HG03571 (cell line): Measurements from ENCODE around the gene NBDY.
A peak's percentile ranks its signal among the peaks of the same experiment; 100 is the strongest.
"Not testable (repeated sequence)": the region's sequence is repeated elsewhere in the genome, so short reads cannot be mapped to it uniquely, and the experiment has no call there.

Experiments
- ATAC-seq: cut with Tn5 transposase; IDR thresholded peaks from one replicate; pipeline ENCODE4 v1.9.1; 2021; ENCODE audit not compliant: unreplicated experiment

NBDY gene

GRCh38 chrX:56729152-56729850 is at the start of gene NBDY:
Gene NBDY, plus strand, starts transcription at chrX:56729243. Its CDS starts 111 bp downstream, at chrX:56729354.
- ATAC-seq = peak; percentile 69

- ATAC-seq = not testable (repeated sequence)
Observed at GRCh38 chrX:56704530-56704929, 24.5 kb upstream of the NBDY start.

GRCh38 chrX:56726605-56727004 is 2.4 kb upstream of the NBDY start:
- ATAC-seq = peak; percentile 43

- no peak for ATAC-seq
Observed at GRCh38 chrX:56727531-56727930, 1.5 kb upstream of the NBDY start.

GRCh38 chrX:56728321-56728720 is 722 bp upstream of the NBDY start:
- ATAC-seq = no peak

GRCh38 chrX:56728752-56729151 is 291 bp upstream of the NBDY start:
- ATAC-seq = peak; percentile 38

- ATAC-seq = peak; percentile 47
Observed at GRCh38 chrX:56733459-56734046, 4.5 kb downstream of the NBDY start.

GRCh38 chrX:56736219-56736618 is 7.2 kb downstream of the NBDY start:
- no peak for ATAC-seq

GRCh38 chrX:56738670-56739069 is 9.6 kb downstream of the NBDY start:
- no peak for ATAC-seq

GRCh38 chrX:56744996-56745395 is 16.0 kb downstream of the NBDY start:
- ATAC-seq = no peak

- no peak for ATAC-seq
Observed at GRCh38 chrX:56746996-56747395, 18.0 kb downstream of the NBDY start.

GRCh38 chrX:56751071-56751470 is 22.0 kb downstream of the NBDY start:
- no peak for ATAC-seq

- no peak for ATAC-seq
Observed at GRCh38 chrX:56757327-56757726, 28.3 kb downstream of the NBDY start.

GRCh38 chrX:56758456-56758855 is 29.4 kb downstream of the NBDY start:
- no peak for ATAC-seq

- ATAC-seq = no peak
Observed at GRCh38 chrX:56759736-56760409, 30.8 kb downstream of the NBDY start.

- not testable (repeated sequence) for ATAC-seq
Observed at GRCh38 chrX:56760410-56761124, 31.5 kb downstream of the NBDY start.

GRCh38 chrX:56761167-56761566 is 32.1 kb downstream of the NBDY start:
- no peak for ATAC-seq

- ATAC-seq = peak; percentile 39
Observed at GRCh38 chrX:56762220-56762619, 33.2 kb downstream of the NBDY start.

- ATAC-seq = no peak
Observed at GRCh38 chrX:56762707-56763555, 33.9 kb downstream of the NBDY start.

- ATAC-seq = no peak
Observed at GRCh38 chrX:56763556-56764152, 34.6 kb downstream of the NBDY start.
